Activated gamma-delta T cell treated with anti-CD3 and anti-CD28 coated beads, Interleukin-2, amount 50 U/mL, for 16 hours (primary cell): ENCODE data around the gene TIRAP.

ENCODE experiments used
- DNase-seq: peaks from one replicate; pipeline ENCODE4 v3.0.0-alpha.2; 2020; ENCODE audit warnings: low read depth

TIRAP gene

DNA sequence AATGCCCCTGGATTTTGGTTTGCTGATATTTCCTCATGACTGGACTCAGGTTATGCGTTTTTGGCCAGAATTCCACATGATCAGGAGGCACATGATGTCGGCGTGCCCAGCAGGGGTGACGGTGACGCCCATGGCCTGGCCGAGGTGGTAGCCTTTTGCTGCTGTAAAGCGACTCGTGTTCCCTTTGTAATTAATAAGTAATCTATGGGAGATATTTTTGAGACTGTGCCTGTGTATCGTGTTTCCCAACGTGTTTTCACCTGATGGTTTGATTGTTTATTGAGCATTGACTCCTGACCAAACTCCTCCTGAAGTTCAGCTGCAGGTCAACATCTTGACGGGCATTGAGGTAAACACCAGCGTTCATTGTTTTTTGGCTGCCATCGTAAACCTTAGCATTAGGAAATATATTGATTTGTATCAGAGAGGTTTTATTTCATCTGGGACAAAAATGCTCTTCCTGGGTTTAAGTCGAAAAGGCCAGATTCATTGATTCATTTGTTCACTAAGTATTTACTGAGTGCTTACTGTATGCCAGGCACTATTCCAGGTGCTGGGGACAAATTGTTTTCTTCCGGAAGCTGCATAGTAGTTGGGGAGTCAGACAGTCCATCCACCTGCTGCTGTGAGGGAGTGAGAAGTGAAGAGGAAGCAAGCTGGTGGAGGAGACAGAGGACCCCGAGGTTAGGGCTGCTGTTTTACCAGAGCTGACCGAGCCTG lies 44.5 kb downstream of the TIRAP start:
- DNase-seq = no peak

GRCh38 chr11:126328001-126328390 lies 45.1 kb downstream of the TIRAP start:
- no peak for DNase-seq

GRCh38 chr11:126328444-126328843 lies 45.6 kb downstream of the TIRAP start:
- no peak for DNase-seq

GRCh38 chr11:126328938-126329643 lies 46.2 kb downstream of the TIRAP start:
- DNase-seq = no peak

- DNase-seq = peak; percentile 15
Measured at GRCh38 chr11:126329644-126330211, 46.8 kb downstream of the TIRAP start.

- no peak for DNase-seq
Measured at GRCh38 chr11:126331286-126331685, 48.4 kb downstream of the TIRAP start.

DNA sequence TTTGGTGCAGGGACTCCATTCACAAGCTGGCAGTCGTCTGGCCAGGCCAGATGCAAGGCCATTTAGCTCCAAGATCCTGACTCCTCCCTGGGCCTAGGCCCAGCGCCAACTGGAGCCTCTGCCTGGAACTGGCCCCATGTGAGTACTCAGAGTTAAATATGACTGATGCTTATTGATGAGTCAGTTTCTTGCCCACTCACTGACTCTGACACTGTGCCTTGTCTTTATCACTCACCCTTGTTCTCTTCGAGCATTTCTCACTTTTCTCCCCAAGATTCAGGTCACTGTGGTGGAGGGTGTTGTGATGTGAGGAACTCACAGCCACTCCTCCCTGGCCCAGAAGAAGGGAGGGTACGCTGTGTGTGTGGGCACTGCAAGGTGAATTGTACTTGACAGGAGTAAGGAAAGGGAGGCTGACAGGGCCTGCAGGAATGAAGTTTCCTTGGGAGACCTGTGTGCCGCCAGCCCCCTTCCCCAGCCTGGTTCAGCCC lies 49.4 kb downstream of the TIRAP start:
- DNase-seq = peak; percentile 24

GRCh38 chr11:126333142-126333541 lies 50.2 kb downstream of the TIRAP start:
- no peak for DNase-seq

GRCh38 chr11:126334659-126335462 lies 52.0 kb downstream of the TIRAP start:
- DNase-seq = no peak

GRCh38 chr11:126335463-126335760 lies 52.5 kb downstream of the TIRAP start:
- DNase-seq = no peak

DNA sequence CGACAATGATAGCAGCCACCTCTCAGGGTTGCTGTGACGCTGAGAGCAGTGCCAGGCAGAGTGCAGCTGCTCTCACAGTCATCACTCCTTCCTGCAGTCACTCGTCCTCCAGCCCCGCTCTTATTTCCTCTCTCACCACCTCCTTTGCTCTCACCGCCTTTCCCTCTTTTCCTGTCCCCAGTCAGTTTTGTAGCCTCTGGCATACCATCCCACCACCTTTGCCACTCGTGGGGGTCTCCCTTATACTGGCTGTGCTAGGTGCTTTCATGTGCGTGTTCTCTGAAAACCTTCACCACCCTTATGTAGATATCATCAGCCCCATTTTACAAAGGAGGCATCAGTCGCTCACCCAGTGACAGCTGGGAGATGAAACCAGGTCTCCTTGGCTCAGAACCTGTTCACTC lies 53.2 kb downstream of the TIRAP start:
- DNase-seq = no peak

GRCh38 chr11:126336671-126337101 lies 53.8 kb downstream of the TIRAP start:
- no peak for DNase-seq

DNA sequence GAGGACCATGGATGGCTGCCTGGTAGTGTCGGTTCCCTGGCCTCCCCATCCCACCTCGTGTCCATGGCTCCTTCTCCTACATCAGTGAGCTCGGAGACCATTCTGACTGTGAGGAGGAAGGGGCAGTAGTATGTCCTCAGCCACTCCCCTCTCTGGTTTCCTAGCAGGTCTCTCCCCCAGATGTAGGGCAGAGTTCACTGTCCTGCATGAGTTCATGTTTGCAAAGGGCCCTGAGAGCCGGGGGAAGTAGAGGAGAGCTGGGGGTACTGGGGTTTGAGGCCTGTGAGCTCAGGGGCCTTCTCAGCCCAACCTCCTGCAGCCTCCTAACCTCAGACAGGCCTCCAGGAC lies 54.2 kb downstream of the TIRAP start:
- DNase-seq = no peak

- DNase-seq = no peak
Measured at GRCh38 chr11:126337474-126338241, 54.8 kb downstream of the TIRAP start.

- no peak for DNase-seq
Measured at GRCh38 chr11:126338346-126339055, 55.6 kb downstream of the TIRAP start.

DNA sequence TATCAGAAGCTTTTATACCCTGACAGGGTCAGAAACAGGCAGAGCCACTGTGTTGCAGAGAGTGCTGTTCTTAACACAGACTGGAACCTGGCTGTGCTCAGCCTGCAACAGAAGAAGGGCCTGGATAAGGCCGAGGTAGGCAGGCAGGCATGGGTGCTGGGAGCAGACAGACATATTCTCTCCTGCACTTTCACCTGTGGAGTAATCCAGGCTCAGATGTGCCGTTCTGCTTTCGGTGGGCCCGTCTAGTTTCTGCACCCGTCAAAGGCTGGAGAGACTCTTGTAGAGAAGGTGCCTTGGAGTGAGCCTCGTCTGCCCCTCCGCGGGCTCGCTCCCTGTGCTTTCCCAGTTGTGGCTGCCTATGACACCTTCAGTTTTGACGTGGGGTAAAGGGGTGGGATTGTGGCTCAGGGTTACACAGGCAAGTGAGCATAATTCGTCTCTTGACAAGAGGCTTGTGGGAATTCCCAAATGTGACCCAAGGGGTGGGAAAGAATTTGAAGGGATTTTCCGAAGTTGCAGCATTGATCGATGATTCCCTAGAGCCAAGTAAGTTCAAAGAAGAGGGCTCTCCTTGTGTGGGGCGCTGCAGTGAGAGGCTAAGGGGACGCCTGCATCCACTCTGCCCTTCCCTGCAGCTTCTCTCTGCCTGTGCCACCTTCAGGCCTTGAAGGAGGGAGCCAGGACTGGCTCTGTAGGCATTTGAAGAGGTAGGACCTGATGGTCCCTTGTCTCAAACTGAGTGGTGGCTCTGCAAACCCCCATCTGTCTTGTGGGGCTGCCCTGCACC lies 56.4 kb downstream of the TIRAP start:
- DNase-seq = no peak

DNA sequence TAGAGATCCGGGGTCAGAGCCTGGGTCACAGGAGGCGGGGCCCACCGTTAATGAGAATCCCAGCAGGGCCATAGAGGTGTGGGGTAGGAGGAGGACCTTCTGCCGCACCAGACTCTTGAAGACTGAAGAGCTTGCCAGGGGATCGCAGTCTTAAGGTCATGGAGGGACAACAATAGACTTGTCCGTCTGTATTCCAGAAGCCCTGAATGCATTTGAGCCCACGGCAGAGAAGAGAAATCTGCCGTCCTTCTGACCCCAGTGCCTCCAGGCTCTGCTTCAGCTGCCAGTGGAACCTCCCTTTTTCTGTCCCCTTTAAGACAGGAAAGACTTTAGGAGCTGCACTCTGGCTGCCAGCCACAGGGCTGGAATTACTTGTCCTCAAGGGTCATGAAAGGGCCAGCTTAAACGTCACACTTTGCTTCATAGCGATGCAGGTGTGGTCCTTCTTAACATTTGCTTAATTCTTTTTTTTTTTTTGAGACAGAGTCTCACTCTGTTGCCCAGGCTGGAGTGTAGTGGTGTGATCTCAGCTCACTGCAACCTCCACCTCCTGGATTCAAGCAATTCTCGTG lies 57.1 kb downstream of the TIRAP start:
- DNase-seq = no peak

GRCh38 chr11:126340960-126341606 lies 58.2 kb downstream of the TIRAP start:
- no peak for DNase-seq

- no peak for DNase-seq
Measured at GRCh38 chr11:126341760-126342161, 58.9 kb downstream of the TIRAP start.

DNA sequence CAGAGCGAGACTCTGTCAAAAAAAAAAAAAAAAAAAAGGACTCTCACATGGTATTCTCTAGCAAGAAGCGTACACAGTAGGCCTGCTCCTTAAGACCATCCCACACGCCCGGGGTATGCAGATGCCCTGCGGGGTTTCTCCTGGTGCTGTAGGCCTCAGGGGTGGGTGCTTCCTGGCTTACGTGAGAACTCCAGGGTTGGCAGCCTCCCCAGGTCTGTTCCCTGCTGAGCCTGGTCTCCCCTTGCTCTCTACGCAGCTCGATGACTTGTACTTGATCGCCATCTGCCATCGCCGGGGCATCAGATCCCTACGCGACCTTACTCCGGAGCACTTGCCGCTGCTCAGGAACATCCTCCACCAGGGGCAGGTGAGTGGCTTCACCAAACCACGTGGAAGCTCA lies 60.2 kb downstream of the TIRAP start:
- DNase-seq = no peak
